ENCODE results near the gene NCKAP5.

The NCKAP5 gene

GRCh38 chr2:133420788-133421187, 147.5 kb downstream of the NCKAP5 start:
- no peak overlapping the region for H2BK120ac ChIP-seq (ENCODE audit: low read depth, low read length)
- no peak overlapping the region for H2BK15ac ChIP-seq (ENCODE audit: low read depth, poor library complexity, severe bottlenecking)
- H3K4ac ChIP-seq (ENCODE audit: low read depth in 1 of 2, low read length in 2 of 2): no peak overlapping the region
- no peak overlapping the region for H3K4me3 ChIP-seq (ENCODE audit: insufficient read depth in 1 of 2, low read depth in 1 of 2, low read length in 2 of 2)
- H3K27ac ChIP-seq (ENCODE audit: low read length, poor library complexity, severe bottlenecking): no peak overlapping the region
- H3K79me1 ChIP-seq (replicated peaks; ENCODE audit: low read length, poor library complexity, severe bottlenecking): no peaks in the 10 kb centered on the region
- no peak overlapping the region for H2AFZ ChIP-seq (ENCODE audit: low read depth, low read length)
- H2BK5ac ChIP-seq (ENCODE audit: low read depth, low read length, poor library complexity, severe bottlenecking): no peak overlapping the region
- no peak overlapping the region for H2BK12ac ChIP-seq (ENCODE audit: low read length in 2 of 2)
- H3K4me1 ChIP-seq (ENCODE audit: control insufficient read depth, insufficient read depth, low read depth, low read length): peaks cover 13% of the 10 kb centered on the region
- no peak overlapping the region for H3K18ac ChIP-seq (ENCODE audit: low read depth in 1 of 2, low read length in 2 of 2)
- H4K91ac ChIP-seq (ENCODE audit: low read length): no peak overlapping the region
- no peaks in the 10 kb centered on the region for H3K36me3 ChIP-seq (ENCODE audit: control insufficient read depth in 1 of 2, insufficient read depth in 2 of 2, low read depth in 1 of 2, low read length in 2 of 2)
- H3K4me2 ChIP-seq (ENCODE audit: low read length, poor library complexity, severe bottlenecking): no peak overlapping the region
- 77% methylated on average over 6 of the region's 6 CpGs for WGBS
- peak overlapping the region; percentile 1 for H2AK5ac ChIP-seq (ENCODE audit: low read length, severe bottlenecking)
- no peak overlapping the region for H3K23ac ChIP-seq (ENCODE audit: low read length in 2 of 2)
- no peaks in the 10 kb centered on the region for H3K27me3 ChIP-seq (ENCODE audit: control insufficient read depth in 1 of 2, insufficient read depth in 1 of 2, low read length in 2 of 2)
- no peak overlapping the region for H3K14ac ChIP-seq (ENCODE audit: low read length in 2 of 2)
- no peak overlapping the region for H3K9ac ChIP-seq (ENCODE audit: low read length)
- no peaks in the 10 kb centered on the region for H3K9me3 ChIP-seq (ENCODE audit: control insufficient read depth, low read length)
- DNase-seq: no peak
- no peak overlapping the region for H4K8ac ChIP-seq (ENCODE audit: low read length)

DNA sequence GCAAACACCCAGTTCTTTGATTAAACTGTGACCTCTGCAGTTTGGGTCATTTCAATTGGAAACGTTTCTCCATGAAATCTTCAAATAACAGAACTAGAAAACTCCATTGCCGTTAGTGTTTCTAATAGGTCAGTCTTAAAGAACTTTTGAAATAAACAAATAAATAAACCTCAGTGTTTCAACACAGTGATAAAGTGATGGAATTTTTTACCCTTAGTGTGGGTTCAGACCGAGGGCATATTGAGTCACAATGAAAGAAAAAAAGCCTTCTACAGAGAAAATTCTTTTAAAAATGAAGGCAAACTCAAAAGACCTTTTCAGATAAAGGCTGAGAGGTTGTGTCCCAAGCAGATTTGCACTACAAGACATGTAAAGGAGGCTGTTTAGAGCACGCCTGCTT, 149.6 kb downstream of the NCKAP5 start:
- Histone ChIP-seq H3K79me1 (replicated peaks; ENCODE audit: low read length, poor library complexity, severe bottlenecking) (peaks cover 2% of the 10 kb centered on the region), H4K91ac (ENCODE audit: low read length) (no peak overlapping the region), H3K36me3 (ENCODE audit: control insufficient read depth in 1 of 2, insufficient read depth in 2 of 2, low read depth in 1 of 2, low read length in 2 of 2) (no peaks in the 10 kb centered on the region), H3K27ac (ENCODE audit: low read length, poor library complexity, severe bottlenecking) (peak overlapping the region; percentile 8), H2AFZ (ENCODE audit: low read depth, low read length) (no peak overlapping the region), H3K4ac (ENCODE audit: low read depth in 1 of 2, low read length in 2 of 2) (no peak overlapping the region), H3K9ac (ENCODE audit: low read length) (no peak overlapping the region), H3K4me1 (ENCODE audit: control insufficient read depth, insufficient read depth, low read depth, low read length) (peaks cover 13% of the 10 kb centered on the region), H3K23ac (ENCODE audit: low read length in 2 of 2) (no peak overlapping the region), H4K8ac (ENCODE audit: low read length) (no peak overlapping the region), H2BK5ac (ENCODE audit: low read depth, low read length, poor library complexity, severe bottlenecking) (no peak overlapping the region), H2BK15ac (ENCODE audit: low read depth, poor library complexity, severe bottlenecking) (no peak overlapping the region), H3K14ac (ENCODE audit: low read length in 2 of 2) (no peak overlapping the region), H2AK5ac (ENCODE audit: low read length, severe bottlenecking) (peak overlapping the region; percentile 64), H2BK12ac (ENCODE audit: low read length in 2 of 2) (peak overlapping the region in 1 of 2 experiments; percentile 45), H3K4me2 (ENCODE audit: low read length, poor library complexity, severe bottlenecking) (no peak overlapping the region), H3K9me3 (ENCODE audit: control insufficient read depth, low read length) (no peaks in the 10 kb centered on the region), H3K4me3 (ENCODE audit: insufficient read depth in 1 of 2, low read depth in 1 of 2, low read length in 2 of 2) (no peak overlapping the region), H3K18ac (ENCODE audit: low read depth in 1 of 2, low read length in 2 of 2) (no peak overlapping the region), H3K27me3 (ENCODE audit: control insufficient read depth in 1 of 2, insufficient read depth in 1 of 2, low read length in 2 of 2) (no peaks in the 10 kb centered on the region), H2BK120ac (ENCODE audit: low read depth, low read length) (no peak overlapping the region)
- 83% methylated on average over 2 of the region's 4 CpGs for WGBS
- DNase-seq: peak; percentile 12

DNA sequence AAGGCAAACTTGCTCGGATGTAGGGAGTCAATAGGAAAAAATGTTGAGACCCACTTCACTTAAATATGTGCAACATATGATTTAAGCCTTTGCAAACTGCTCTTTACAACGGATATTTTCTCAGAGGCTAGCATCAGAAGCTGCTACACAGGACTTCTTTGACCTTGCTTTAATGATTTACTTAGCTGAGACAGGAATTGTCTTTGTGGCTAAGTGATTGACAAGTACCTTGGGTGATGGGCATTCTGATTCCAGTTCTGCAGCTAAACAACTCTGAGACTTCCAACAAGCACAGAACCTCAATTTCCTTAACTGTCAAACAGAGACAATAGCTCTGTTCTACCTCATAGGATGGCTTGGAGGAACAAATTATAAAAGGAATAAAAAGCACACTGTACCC, 150.2 kb downstream of the NCKAP5 start:
- no peak overlapping the region for H2AK5ac ChIP-seq (ENCODE audit: low read length, severe bottlenecking)
- peaks cover 11% of the 10 kb centered on the region for H3K4me1 ChIP-seq (ENCODE audit: control insufficient read depth, insufficient read depth, low read depth, low read length)
- no peak overlapping the region for H2BK15ac ChIP-seq (ENCODE audit: low read depth, poor library complexity, severe bottlenecking)
- no peak overlapping the region for H2BK12ac ChIP-seq (ENCODE audit: low read length in 2 of 2)
- peak overlapping the region; percentile 58 for H3K27ac ChIP-seq (ENCODE audit: low read length, poor library complexity, severe bottlenecking)
- no peak overlapping the region for H3K4me2 ChIP-seq (ENCODE audit: low read length, poor library complexity, severe bottlenecking)
- no peaks in the 10 kb centered on the region for H3K9me3 ChIP-seq (ENCODE audit: control insufficient read depth, low read length)
- WGBS: 100% methylated on average over 1 of the region's 2 CpGs
- H2BK5ac ChIP-seq (ENCODE audit: low read depth, low read length, poor library complexity, severe bottlenecking): no peak overlapping the region
- no peak overlapping the region for H3K4ac ChIP-seq (ENCODE audit: low read depth in 1 of 2, low read length in 2 of 2)
- no peak overlapping the region for H4K8ac ChIP-seq (ENCODE audit: low read length)
- no peak overlapping the region for H3K9ac ChIP-seq (ENCODE audit: low read length)
- H3K4me3 ChIP-seq (ENCODE audit: insufficient read depth in 1 of 2, low read depth in 1 of 2, low read length in 2 of 2): no peak overlapping the region
- H3K36me3 ChIP-seq (ENCODE audit: control insufficient read depth in 1 of 2, insufficient read depth in 2 of 2, low read depth in 1 of 2, low read length in 2 of 2): no peaks in the 10 kb centered on the region
- no peak overlapping the region for H3K14ac ChIP-seq (ENCODE audit: low read length in 2 of 2)
- H2BK120ac ChIP-seq (ENCODE audit: low read depth, low read length): no peak overlapping the region
- no peak overlapping the region for H2AFZ ChIP-seq (ENCODE audit: low read depth, low read length)
- H3K18ac ChIP-seq (ENCODE audit: low read depth in 1 of 2, low read length in 2 of 2): no peak overlapping the region
- no peaks in the 10 kb centered on the region for H3K27me3 ChIP-seq (ENCODE audit: control insufficient read depth in 1 of 2, insufficient read depth in 1 of 2, low read length in 2 of 2)
- no peak overlapping the region for H3K23ac ChIP-seq (ENCODE audit: low read length in 2 of 2)
- H3K79me1 ChIP-seq (replicated peaks; ENCODE audit: low read length, poor library complexity, severe bottlenecking): peaks cover 2% of the 10 kb centered on the region
- DNase-seq: no peak
- H4K91ac ChIP-seq (ENCODE audit: low read length): no peak overlapping the region

GRCh38 chr2:133417415-133417814, 150.8 kb downstream of the NCKAP5 start:
- H2BK5ac ChIP-seq (ENCODE audit: low read depth, low read length, poor library complexity, severe bottlenecking): peak overlapping the region; percentile 75
- peaks cover 11% of the 10 kb centered on the region for H3K4me1 ChIP-seq (ENCODE audit: control insufficient read depth, insufficient read depth, low read depth, low read length)
- H3K27me3 ChIP-seq (ENCODE audit: control insufficient read depth in 1 of 2, insufficient read depth in 1 of 2, low read length in 2 of 2): no peaks in the 10 kb centered on the region
- peaks cover 2% of the 10 kb centered on the region for H3K79me1 ChIP-seq (replicated peaks; ENCODE audit: low read length, poor library complexity, severe bottlenecking)
- H3K9me3 ChIP-seq (ENCODE audit: control insufficient read depth, low read length): no peaks in the 10 kb centered on the region
- no peak overlapping the region for H3K4me3 ChIP-seq (ENCODE audit: insufficient read depth in 1 of 2, low read depth in 1 of 2, low read length in 2 of 2)
- no peak overlapping the region for H4K91ac ChIP-seq (ENCODE audit: low read length)
- H2BK12ac ChIP-seq (ENCODE audit: low read length in 2 of 2): no peak overlapping the region
- peak overlapping the region; percentile 65 for H2AK5ac ChIP-seq (ENCODE audit: low read length, severe bottlenecking)
- H4K8ac ChIP-seq (ENCODE audit: low read length): no peak overlapping the region
- no peak for DNase-seq
- no peak overlapping the region for H3K18ac ChIP-seq (ENCODE audit: low read depth in 1 of 2, low read length in 2 of 2)
- no peak overlapping the region for H2AFZ ChIP-seq (ENCODE audit: low read depth, low read length)
- WGBS: 75% methylated on average over 4 of the region's 4 CpGs
- H3K9ac ChIP-seq (ENCODE audit: low read length): no peak overlapping the region
- peak overlapping the region; percentile 58 for H3K27ac ChIP-seq (ENCODE audit: low read length, poor library complexity, severe bottlenecking)
- H2BK120ac ChIP-seq (ENCODE audit: low read depth, low read length): no peak overlapping the region
- H3K36me3 ChIP-seq (ENCODE audit: control insufficient read depth in 1 of 2, insufficient read depth in 2 of 2, low read depth in 1 of 2, low read length in 2 of 2): no peaks in the 10 kb centered on the region
- no peak overlapping the region for H3K4ac ChIP-seq (ENCODE audit: low read depth in 1 of 2, low read length in 2 of 2)
- H3K23ac ChIP-seq (ENCODE audit: low read length in 2 of 2): no peak overlapping the region
- H2BK15ac ChIP-seq (ENCODE audit: low read depth, poor library complexity, severe bottlenecking): no peak overlapping the region
- H3K4me2 ChIP-seq (ENCODE audit: low read length, poor library complexity, severe bottlenecking): no peak overlapping the region
- H3K14ac ChIP-seq (ENCODE audit: low read length in 2 of 2): no peak overlapping the region
